GM21825 (cell line): ENCODE results near the gene TMEM82.

Source experiments
- ATAC-seq: cut with Tn5 transposase; IDR thresholded peaks from one replicate; pipeline ENCODE4 v1.9.1; 2021; ENCODE audit warnings: mild to moderate bottlenecking, moderate library complexity; ENCODE audit not compliant: unreplicated experiment

Gene TMEM82

GRCh38 chr1:15755021-15755645 is 12.8 kb downstream of the TMEM82 start:
- no peak for ATAC-seq

GRCh38 chr1:15755646-15756040 is 13.3 kb downstream of the TMEM82 start:
- no peak for ATAC-seq

GRCh38 chr1:15756143-15757015 is 14.1 kb downstream of the TMEM82 start:
- no peak for ATAC-seq

GRCh38 chr1:15757016-15757543 is 14.8 kb downstream of the TMEM82 start:
- no peak for ATAC-seq

- no peak for ATAC-seq
These were observed 15.5 kb downstream of the TMEM82 start for GRCh38 chr1:15757575-15758342.

GRCh38 chr1:15758343-15758931 is 16.1 kb downstream of the TMEM82 start, which contains the start of gene FBLIM1:
Gene FBLIM1 (plus strand): TSS chr1:15758795. CDS start chr1:15764984, 6,189 bp downstream.
- ATAC-seq: no peak

- ATAC-seq: no peak
These were observed 16.8 kb downstream of the TMEM82 start for GRCh38 chr1:15758953-15759661.

GRCh38 chr1:15760520-15761211 is 18.4 kb downstream of the TMEM82 start:
- no peak for ATAC-seq

- ATAC-seq: no peak
These were observed 19.2 kb downstream of the TMEM82 start for GRCh38 chr1:15761366-15762128.

GRCh38 chr1:15762546-15762945 is 20.2 kb downstream of the TMEM82 start:
- no peak for ATAC-seq

GRCh38 chr1:15764269-15764764 is 22.0 kb downstream of the TMEM82 start:
- no peak for ATAC-seq

GRCh38 chr1:15764890-15765289 is 22.6 kb downstream of the TMEM82 start:
- ATAC-seq: no peak

GRCh38 chr1:15765495-15766194 is 23.3 kb downstream of the TMEM82 start:
- ATAC-seq: no peak

GRCh38 chr1:15767941-15768340 is 25.6 kb downstream of the TMEM82 start:
- no peak for ATAC-seq

GRCh38 chr1:15768388-15768787 is 26.1 kb downstream of the TMEM82 start:
- ATAC-seq: no peak

GRCh38 chr1:15770313-15770962 is 28.1 kb downstream of the TMEM82 start:
- no peak for ATAC-seq

GRCh38 chr1:15771836-15772515 is 29.7 kb downstream of the TMEM82 start:
- ATAC-seq: no peak
